A549 treated with DMSO at 1 μM for 4 hours (cell line): ENCODE results near the gene LHB. TPM values are rescaled to one million over a fixed set of nuclear protein-coding genes. Genes with fewer than 3 reads are reported as not detected.

Experiments
- total RNA-seq: library from RNA; stranded (reverse); fragments of 200-300 nt; extraction: Qiagen RNA extraction; gene quantifications from 5 replicates; pipeline ENCODE4 v1.2.3, GENCODE V29; 2022; ENCODE audit warnings: low read depth

LHB gene
- total RNA-seq: not detected in 5 replicates

GRCh38 chr19:49017041-49017665 is at the start of gene LHB:
TSS of gene LHB (minus strand) at chr19:49017091. CDS start at chr19:49017081, 10 bp downstream.

DNA sequence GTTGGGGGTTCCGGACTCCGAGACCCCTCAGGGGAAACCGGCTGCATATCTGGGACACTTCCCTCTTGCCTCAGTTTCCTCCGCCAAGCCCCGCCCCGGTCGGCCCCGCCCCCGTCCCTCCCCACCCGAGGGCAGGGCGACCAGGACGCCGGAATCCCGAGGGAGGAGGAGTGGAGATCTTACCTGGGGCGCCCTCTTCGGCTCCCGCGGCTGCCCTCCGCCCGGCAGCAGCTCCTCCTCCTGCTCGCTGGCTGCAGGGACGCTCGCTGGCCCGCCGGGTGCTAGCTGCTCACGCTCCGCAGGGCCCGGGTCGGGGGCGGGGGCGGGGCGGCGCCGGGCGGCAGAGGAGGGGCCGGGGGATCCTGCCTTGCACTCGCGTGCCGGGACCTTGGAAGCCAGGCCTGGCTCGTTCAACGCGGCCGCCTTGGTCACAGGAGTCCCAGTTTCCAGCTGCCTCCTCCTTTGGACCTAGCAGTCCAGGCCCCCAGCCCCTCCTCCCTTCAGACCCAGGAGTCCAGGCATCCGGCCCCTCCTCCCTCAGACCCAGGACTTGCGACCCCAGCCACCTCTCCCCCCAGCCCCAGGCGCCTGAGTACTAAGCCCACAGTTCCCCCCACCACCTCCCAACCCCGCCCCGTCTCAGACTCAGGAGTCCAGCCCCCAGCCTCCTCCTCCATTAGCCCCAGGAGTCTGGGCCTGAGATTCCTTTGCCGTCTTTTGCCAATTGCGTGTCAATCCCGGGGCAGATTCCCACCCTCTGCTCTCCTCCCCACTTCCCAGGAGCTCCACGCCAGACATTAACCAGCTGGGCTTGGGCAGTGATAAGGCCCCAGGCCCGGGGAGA is 48.1 kb upstream of the LHB start, which contains the start of gene NTF4:
TSS of gene NTF4 (minus strand) at position 51 of the 844 bp plus-strand sequence. CDS start 2,821 bp downstream, outside the sequence.

GRCh38 chr19:49057636-49058234 is 40.8 kb upstream of the LHB start, which contains the start of gene CGB7:
TSS of gene CGB7 (minus strand) at chr19:49057749. CDS start at chr19:49055375, 2,374 bp downstream.

GRCh38 chr19:49049011-49049410 is 32.1 kb upstream of the LHB start, which contains the start of gene CGB8:
TSS of gene CGB8 (minus strand) at chr19:49049111. CDS start at chr19:49048739, 372 bp downstream.

DNA sequence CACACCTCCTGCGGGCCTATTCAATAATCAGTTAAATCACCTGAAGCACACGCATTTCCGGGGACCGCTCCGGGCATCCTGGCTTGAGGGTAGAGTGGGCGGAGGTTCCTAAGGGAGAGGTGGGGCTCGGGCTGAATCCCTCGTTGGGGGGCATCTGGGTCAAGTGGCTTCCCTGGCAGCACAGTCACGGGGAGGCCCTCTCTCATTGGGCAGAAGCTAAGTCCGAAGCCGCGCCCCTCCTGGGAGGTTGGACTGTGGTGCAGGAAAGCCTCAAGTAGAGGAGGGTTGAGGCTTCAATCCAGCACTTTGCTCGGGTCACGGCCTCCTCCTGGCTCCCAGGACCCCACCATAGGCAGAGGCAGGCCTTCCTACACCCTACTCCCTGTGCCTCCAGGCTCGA is 26.7 kb upstream of the LHB start, which contains the start of gene CGB5:
TSS of gene CGB5 (plus strand) at position 301 of the 400 bp plus-strand sequence. CDS start 362 bp downstream, outside the sequence.

GRCh38 chr19:49036815-49037214 is 19.9 kb upstream of the LHB start, which contains the start of gene CGB1:
TSS of gene CGB1 (minus strand) at chr19:49036895. CDS start at chr19:49036711, 184 bp downstream.

DNA sequence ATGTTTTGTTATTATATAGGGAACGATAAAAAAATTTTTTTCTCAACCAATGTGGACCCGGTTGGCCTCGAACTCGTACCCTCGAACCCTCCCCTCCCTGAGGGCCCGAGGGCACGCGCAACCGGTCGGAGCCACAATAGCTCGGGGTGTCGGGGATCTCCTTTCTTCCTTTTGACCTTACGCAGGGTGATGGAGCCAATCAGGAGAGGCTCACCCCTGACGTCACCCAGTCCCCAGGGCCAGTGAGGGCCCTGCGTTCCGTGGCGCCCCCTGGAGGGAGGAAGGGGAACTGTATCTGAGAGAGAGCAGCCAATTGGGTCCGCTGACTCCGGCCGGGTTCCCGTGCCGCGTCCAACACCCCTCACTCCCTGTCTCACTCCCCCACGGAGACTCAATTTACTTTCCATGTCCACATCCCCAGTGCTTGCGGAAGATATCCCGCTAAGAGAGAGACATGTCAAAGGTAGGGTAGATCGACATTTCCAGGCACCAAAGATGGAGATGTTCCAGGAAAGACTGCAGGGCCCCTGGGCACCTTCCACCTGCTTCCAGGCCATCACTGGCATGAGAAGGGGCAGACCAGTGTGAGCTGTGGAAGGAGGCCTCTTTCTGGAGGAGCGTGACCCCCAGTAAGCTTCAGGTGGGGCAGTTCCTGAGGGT is 14.9 kb upstream of the LHB start, which contains the start of gene CGB2:
TSS of gene CGB2 (plus strand) at position 249 of the 660 bp plus-strand sequence. CDS start at position 455, 206 bp downstream.

GRCh38 chr19:49024233-49024632 is 7.3 kb upstream of the LHB start, which contains the start of gene CGB3:
TSS of gene CGB3 (minus strand) at chr19:49024333. CDS start at chr19:49023971, 362 bp downstream.

DNA sequence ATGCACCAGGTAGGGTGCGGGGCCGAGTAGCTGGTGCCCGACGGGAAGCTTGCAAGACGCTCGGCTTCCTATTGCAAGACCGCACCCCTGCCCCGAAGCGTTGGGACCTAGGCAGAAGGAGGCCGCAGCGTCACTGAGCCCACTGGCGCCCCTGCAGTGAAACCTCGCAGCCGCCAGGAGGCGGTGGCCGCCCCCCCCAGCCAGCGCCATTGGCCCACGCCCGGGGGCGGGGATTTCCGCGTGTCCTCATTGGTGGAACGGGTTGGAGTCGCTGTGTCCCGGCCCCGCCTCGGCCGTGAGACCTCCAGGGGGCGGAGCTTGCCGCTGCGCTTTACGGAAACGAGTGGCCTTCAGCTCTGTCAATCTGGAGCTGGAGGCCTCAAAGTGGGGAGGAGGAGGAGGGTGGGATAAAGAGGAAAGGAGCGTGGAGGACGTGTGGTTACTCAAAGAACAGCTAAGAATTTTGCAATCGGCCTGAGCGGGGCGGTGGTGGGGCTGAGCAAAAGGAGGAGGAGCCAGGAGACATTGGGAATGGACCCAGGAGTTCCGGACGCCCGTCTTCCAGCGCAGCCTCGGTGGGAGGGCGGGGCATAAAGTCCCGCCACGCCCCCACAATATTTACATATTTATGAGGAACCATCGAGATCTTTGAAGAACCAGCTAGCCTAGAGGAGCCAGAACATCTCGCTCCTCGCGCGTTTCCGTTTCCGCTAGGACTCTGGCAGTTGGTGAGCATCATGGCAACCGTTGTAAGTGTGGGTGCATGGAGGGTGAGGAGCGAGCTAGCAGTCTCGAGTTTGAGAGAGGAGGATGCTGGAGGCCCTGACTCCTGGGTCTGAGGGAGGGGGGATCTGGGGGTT is 23.5 kb downstream of the LHB start, which contains the start of the genes GYS1 and RUVBL2:
TSS of gene GYS1 (minus strand) at position 135 of the 860 bp plus-strand sequence. CDS start 197 bp downstream, outside the sequence.
TSS of gene RUVBL2 (plus strand) at position 713 of the 860 bp plus-strand sequence. CDS start at position 738, 25 bp downstream.

Other genes with a start within 250 kb of the LHB start
- 52.3 to 64.8 TPM (median 56.8 TPM) in 5 replicates for gene BCAT2, start 206.1 kb downstream of the LHB start, total RNA-seq
- 12.2 to 15.1 TPM (median 14.1 TPM) in 5 replicates for gene HSD17B14, start 180.6 kb downstream of the LHB start, total RNA-seq
- gene PLEKHA4, start 148.5 kb downstream of the LHB start, total RNA-seq: 1.7 to 2.7 TPM (median 1.9 TPM) in 5 replicates
- 91.5 to 154 TPM (median 107 TPM) in 5 replicates for gene PPP1R15A, start 144.7 kb downstream of the LHB start, total RNA-seq
- gene TULP2, start 118.3 kb downstream of the LHB start, total RNA-seq: not detected in 5 replicates
- 190 to 222 TPM (median 195 TPM) in 5 replicates for gene NUCB1, start 116.8 kb downstream of the LHB start, total RNA-seq
- gene DHDH, start 83.4 kb downstream of the LHB start, total RNA-seq: 0.91 to 1.8 TPM (median 1.7 TPM) in 5 replicates
- gene BAX, start 62.2 kb downstream of the LHB start, total RNA-seq: 289 to 376 TPM (median 349 TPM) in 5 replicates
- gene FTL, start 51.8 kb downstream of the LHB start, total RNA-seq: 18,257 to 24,972 TPM (median 19,327 TPM) in 5 replicates
- 18.8 to 22.5 TPM (median 20.3 TPM) in 5 replicates for gene GYS1, start 23.8 kb downstream of the LHB start, total RNA-seq
- gene RUVBL2, start 23.2 kb downstream of the LHB start, total RNA-seq: 204 to 252 TPM (median 242 TPM) in 5 replicates
- 0.14 to 0.47 TPM (median 0.38 TPM) in 4 of 5 replicates, not detected in the other for gene CGB3, start 7.2 kb upstream of the LHB start, total RNA-seq
- 0.22 to 0.41 TPM (median 0.35 TPM) in 3 of 5 replicates, not detected in the others for gene CGB2, start 14.8 kb upstream of the LHB start, total RNA-seq
- not detected in 5 replicates for gene CGB1, start 19.8 kb upstream of the LHB start, total RNA-seq
- gene CGB5, start 26.8 kb upstream of the LHB start, total RNA-seq: 1.0 to 1.6 TPM (median 1.4 TPM) in 5 replicates
- gene CGB8, start 32.0 kb upstream of the LHB start, total RNA-seq: 3.5 to 6.0 TPM (median 4.8 TPM) in 5 replicates
- 0.35 to 0.92 TPM (median 0.45 TPM) in 5 replicates for gene CGB7, start 40.7 kb upstream of the LHB start, total RNA-seq
- gene NTF4, start 47.7 kb upstream of the LHB start, total RNA-seq: 0.37 to 0.85 TPM (median 0.52 TPM) in 5 replicates
- gene KCNA7, start 55.6 kb upstream of the LHB start, total RNA-seq: not detected in 5 replicates
- gene SNRNP70, start 68.4 kb upstream of the LHB start, total RNA-seq: 283 to 359 TPM (median 313 TPM) in 5 replicates
- 4.9 to 7.1 TPM (median 5.6 TPM) in 5 replicates for gene LIN7B, start 97.3 kb upstream of the LHB start, total RNA-seq
- gene C19orf73, start 102.1 kb upstream of the LHB start, total RNA-seq: 1.3 to 2.2 TPM (median 2.0 TPM) in 5 replicates
- 6.5 to 8.7 TPM (median 7.2 TPM) in 5 replicates for gene PPFIA3, start 102.5 kb upstream of the LHB start, total RNA-seq
- 0.03 TPM in 1 of 5 replicates, not detected in the others for gene HRC, start 138.3 kb upstream of the LHB start, total RNA-seq
- 7.3 to 8.9 TPM (median 8.6 TPM) in 5 replicates for gene TRPM4, start 140.7 kb upstream of the LHB start, total RNA-seq